Adrenal gland (tissue), 12 donors: ENCODE results near the gene SUSD3. TPM values are rescaled to one million over a fixed set of nuclear protein-coding genes. Genes with fewer than 3 reads are reported as not detected.

ENCODE experiments used
- DNase-seq, 7 donors: peaks; one replicate each; pipeline ENCODE4 v3.0.0-alpha.2; 2019 to 2020
- H3K27ac ChIP-seq, 5 donors: fragments of 200-600 bp; sonication (generic) in 4 of 5; 1 replicate in 3 of 5; 2 replicates in 2 of 5; pipeline versions ENCODE4 v1.5.1 to v1.8.0; 2016 to 2020; ENCODE audit warnings: mild to moderate bottlenecking in 1 of 5
- H3K27me3 ChIP-seq: fragments of 200-600 bp; 2 replicates; pipeline ENCODE4 v1.8.0; 2021
- H3K36me3 ChIP-seq, 2 donors: fragments of 200-600 bp; replicated peaks in 1 of 2; 1 replicate in 1 of 2; 2 replicates in 1 of 2; pipeline versions ENCODE4 v1.5.1 to v1.8.0; 2018 to 2022
- H3K4me1 ChIP-seq, 2 donors: fragments of 200-600 bp; replicated peaks in 1 of 2; 1 replicate in 1 of 2; 2 replicates in 1 of 2; pipeline versions ENCODE4 v1.5.1 to v1.8.0; 2018 to 2021
- H3K4me3 ChIP-seq, 4 donors: fragments of 200-600 bp; sonication (generic) in 3 of 4; one replicate each; pipeline ENCODE4 v1.5.1; 2016 to 2018
- H3K9me3 ChIP-seq, 3 donors: fragments of 200-600 bp; sonication (generic) in 1 of 3; replicated peaks in 1 of 3; 1 replicate in 2 of 3; 2 replicates in 1 of 3; pipeline versions ENCODE4 v1.5.1 to v1.8.0; 2016 to 2021
- CTCF ChIP-seq, 6 experiments: fragments of 450-650 bp in 4 of 6; fragments of 200-600 bp in 2 of 6; sonication (generic) in 1 of 6; IDR thresholded peaks; 1 replicate in 5 of 6; 2 replicates in 1 of 6; pipeline versions ENCODE4 v1.5.1 to v1.8.0; 2016 to 2021; ENCODE audit warnings: antibody characterized with exemption in 6 of 6, mild to moderate bottlenecking in 2 of 6, moderate library complexity in 1 of 6
- POLR2A ChIP-seq, 2 donors: fragments of 450-650 bp; IDR thresholded peaks; one replicate each; pipeline ENCODE4 v1.6.1; 2017; ENCODE audit warnings: antibody characterized with exemption in 2 of 2, mild to moderate bottlenecking in 2 of 2, moderate library complexity in 1 of 2
- WGBS, 4 donors: extraction: QIAGEN DNeasy Blood & Tissue Kit in 2 of 4; methylation state at CpG; one replicate each; pipeline versions ENCODE4 v1.1.5 to v1.1.7; 2013 to 2017; 5-methylcytosine and 5-hydroxymethylcytosine counted together
- intact Hi-C, 2 donors: fragments of 100-400 bp; cut with DNase I; formaldehyde crosslinking; loops; one replicate each; pipeline versions ENCODE4 v1.14.1 to v1.15.0; 2022 to 2023
- polyA plus RNA-seq, 3 donors: library from polyadenylated mRNA; stranded (reverse); fragments of 200-250 nt in 2 of 3; fragments of 350-450 nt in 1 of 3; fragmentation: Illumina TruSeq in 1 of 3; extraction: RNeasy Lipid Tissue Mini Kit (QIAGEN cat#74804) in 1 of 3; gene quantifications; one replicate each; pipeline ENCODE4 v1.2.3, GENCODE V29; 2013 to 2014
- total RNA-seq, 9 donors: library from RNA; depleted of rRNA in 4 of 9; stranded (reverse); fragments of >200 nt in 4 of 9; fragments of 120-200 nt in 1 of 9; fragmentation: NEBNext Ultra II Directional in 1 of 9; extraction: Animal tissue kit (Norgen Biotek cat#: 25700) in 1 of 9; gene quantifications; one replicate each; pipeline versions ENCODE4 v1.1.0 to v1.2.4, GENCODE V29; 2013 to 2023
- donor health status: healthy with polysubstance abuse.
- donor health status: Bipolar disorder and iron deficiency.
- donor health status: DM: yes; HTN: yes; CAD: no.
- donor health status: DM: no; HTN: no; CAD: no.
- donor health status: DM: no; HTN: no; CAD: no.
- donor health status: DM: yes; HTN: yes; CAD: no.

Gene SUSD3
- total and polyA plus RNA-seq, 12 donors: 0.60 to 4.9 (median 2.7) TPM

GRCh38 chr9:93134015-93134739, 75.7 kb downstream of the SUSD3 start, which contains the start of gene NINJ1:
TSS of gene NINJ1 (minus strand) at chr9:93134251. CDS start at chr9:93134217, 34 bp downstream.
- Histone ChIP-seq H3K4me3 (peak within 1 kb of the TSS; percentile 43 to 87 (median 81)), H3K36me3 (no peaks in the 10 kb centered on the region), H3K27ac (peak within 1 kb of the TSS; percentile 95 to 99 (median 97)), H3K4me1 (peaks cover 40 to 57% of the 10 kb centered on the region in 2 donors), H3K27me3 (no peaks in the 10 kb centered on the region), H3K9me3 (no peaks in the 10 kb centered on the region)
- peak; percentile 67 to 82 (median 77) for DNase-seq
- 0 to 6% (median 0%) methylated on average over 9 to 78 of the region's 78 CpGs for WGBS, 4 donors
- TF ChIP-seq CTCF (IDR thresholded peaks at IDR 0.05): no peak
- peak; percentile 78 to 92 for TF ChIP-seq POLR2A (IDR thresholded peaks at IDR 0.05)
- intact Hi-C loops: no loop called here

Other genes starting within 250 kb of the SUSD3 start
- gene ZNF484, start 180.7 kb upstream of the SUSD3 start, total RNA-seq: 10 to 100 TPM in 5 of 9 donors, 1 to 10 TPM in 4; 5.7 to 21.4 (median 10.8) TPM
- gene ZNF484, start 180.7 kb upstream of the SUSD3 start, polyA plus RNA-seq: 1 to 10 TPM; 1.7 to 6.6 (median 2.3) TPM
- gene FGD3, start 111.2 kb upstream of the SUSD3 start, total RNA-seq: 1 to 10 TPM in 8 of 9 donors, under 1 TPM in 1; 0.89 to 7.6 (median 6.7) TPM
- 1 to 10 TPM in 2 of 3 donors, under 1 TPM in 1; 0.92 to 5.6 (median 3.7) TPM for gene FGD3, start 111.2 kb upstream of the SUSD3 start, polyA plus RNA-seq
- gene CARD19, start 37.5 kb downstream of the SUSD3 start, total RNA-seq: 10 to 100 TPM; 29.7 to 75.0 (median 39.9) TPM
- 10 to 100 TPM; 10.7 to 69.1 (median 68.4) TPM for gene CARD19, start 37.5 kb downstream of the SUSD3 start, polyA plus RNA-seq
- gene NINJ1, start 75.5 kb downstream of the SUSD3 start, total RNA-seq: 100 to 1,000 TPM in 8 of 9 donors, 10 to 100 TPM in 1; 25.6 to 339 (median 177) TPM
- gene NINJ1, start 75.5 kb downstream of the SUSD3 start, polyA plus RNA-seq: 100 to 1,000 TPM in 2 of 3 donors, 10 to 100 TPM in 1; 31.1 to 135 (median 101) TPM
- 10 to 100 TPM in 3 of 9 donors, 1 to 10 TPM in 6; 1.1 to 14.9 (median 8.3) TPM for gene WNK2, start 125.4 kb downstream of the SUSD3 start, total RNA-seq
- gene WNK2, start 125.4 kb downstream of the SUSD3 start, polyA plus RNA-seq: 10 to 100 TPM in 1 of 3 donors, 1 to 10 TPM in 2; 3.3 to 17.6 (median 9.2) TPM